ENCODE measurements around the gene ID1.

ID1 gene

GRCh38 chr20:31605031-31605901, at the start of gene ID1:
Gene ID1 (plus strand): TSS chr20:31605289. CDS start chr20:31605388, 99 bp downstream.
- in situ Hi-C loops (cut with HindIII; ENCODE audit: low pct_unique_long_range_greater_than_20kb, low sequenced_read_pairs) = no loop called here
- peak; percentile 98 for DNase-seq (ENCODE audit: low read depth in 1 of 2, low spot score in 1 of 2)
- TF ChIP-seq JUND (IDR thresholded peaks at IDR 0.05; ENCODE audit: low read depth) = no peak

- TF ChIP-seq JUND (IDR thresholded peaks at IDR 0.05; ENCODE audit: low read depth) = no peak
- in situ Hi-C loops (cut with HindIII; ENCODE audit: low pct_unique_long_range_greater_than_20kb, low sequenced_read_pairs) = no loop called here
- DNase-seq (ENCODE audit: low read depth in 1 of 2, low spot score in 1 of 2) = no peak
Measured at GRCh38 chr20:31559704-31560093, 45.4 kb upstream of the ID1 start.

GRCh38 chr20:31560094-31560745, 44.9 kb upstream of the ID1 start:
- peak; percentile 37 to 75 for DNase-seq (ENCODE audit: low read depth in 1 of 2, low spot score in 1 of 2)
- in situ Hi-C loops (cut with HindIII; ENCODE audit: low pct_unique_long_range_greater_than_20kb, low sequenced_read_pairs) = no loop called here
- no peak for TF ChIP-seq JUND (IDR thresholded peaks at IDR 0.05; ENCODE audit: low read depth)

- DNase-seq (ENCODE audit: low read depth in 1 of 2, low spot score in 1 of 2) = no peak
- TF ChIP-seq JUND (IDR thresholded peaks at IDR 0.05; ENCODE audit: low read depth) = no peak
- in situ Hi-C loops (cut with HindIII; ENCODE audit: low pct_unique_long_range_greater_than_20kb, low sequenced_read_pairs) = no loop called here
Measured at GRCh38 chr20:31560746-31561598, 44.1 kb upstream of the ID1 start.

GRCh38 chr20:31562241-31562640, 42.8 kb upstream of the ID1 start:
- in situ Hi-C loops (cut with HindIII; ENCODE audit: low pct_unique_long_range_greater_than_20kb, low sequenced_read_pairs) = no loop called here
- TF ChIP-seq JUND (IDR thresholded peaks at IDR 0.05; ENCODE audit: low read depth) = no peak
- no peak for DNase-seq (ENCODE audit: low read depth in 1 of 2, low spot score in 1 of 2)

- TF ChIP-seq JUND (IDR thresholded peaks at IDR 0.05; ENCODE audit: low read depth) = no peak
- in situ Hi-C loops (cut with HindIII; ENCODE audit: low pct_unique_long_range_greater_than_20kb, low sequenced_read_pairs) = no loop called here
- DNase-seq (ENCODE audit: low read depth in 1 of 2, low spot score in 1 of 2) = no peak
Measured at GRCh38 chr20:31564284-31564683, 40.8 kb upstream of the ID1 start.

GRCh38 chr20:31565699-31566318, 39.3 kb upstream of the ID1 start:
- no peak for TF ChIP-seq JUND (IDR thresholded peaks at IDR 0.05; ENCODE audit: low read depth)
- no peak for DNase-seq (ENCODE audit: low read depth in 1 of 2, low spot score in 1 of 2)
- in situ Hi-C loops (cut with HindIII; ENCODE audit: low pct_unique_long_range_greater_than_20kb, low sequenced_read_pairs) = no loop called here

GRCh38 chr20:31566319-31566657, 38.8 kb upstream of the ID1 start:
- in situ Hi-C loops (cut with HindIII; ENCODE audit: low pct_unique_long_range_greater_than_20kb, low sequenced_read_pairs) = no loop called here
- no peak for DNase-seq (ENCODE audit: low read depth in 1 of 2, low spot score in 1 of 2)
- TF ChIP-seq JUND (IDR thresholded peaks at IDR 0.05; ENCODE audit: low read depth) = no peak

GRCh38 chr20:31566658-31567379, 38.3 kb upstream of the ID1 start:
- peak in 1 of 2 experiments; percentile 48 for DNase-seq (ENCODE audit: low read depth in 1 of 2, low spot score in 1 of 2)
- in situ Hi-C loops (cut with HindIII; ENCODE audit: low pct_unique_long_range_greater_than_20kb, low sequenced_read_pairs) = no loop called here
- no peak for TF ChIP-seq JUND (IDR thresholded peaks at IDR 0.05; ENCODE audit: low read depth)

- in situ Hi-C loops (cut with HindIII; ENCODE audit: low pct_unique_long_range_greater_than_20kb, low sequenced_read_pairs) = no loop called here
- no peak for TF ChIP-seq JUND (IDR thresholded peaks at IDR 0.05; ENCODE audit: low read depth)
- no peak for DNase-seq (ENCODE audit: low read depth in 1 of 2, low spot score in 1 of 2)
Measured at GRCh38 chr20:31567380-31567720, 37.7 kb upstream of the ID1 start.

- no peak for TF ChIP-seq JUND (IDR thresholded peaks at IDR 0.05; ENCODE audit: low read depth)
- in situ Hi-C loops (cut with HindIII; ENCODE audit: low pct_unique_long_range_greater_than_20kb, low sequenced_read_pairs) = no loop called here
Measured at GRCh38 chr20:31568041-31568731, 36.9 kb upstream of the ID1 start.

More at GRCh38 chr20:31568041-31568731, 36.9 kb upstream of the ID1 start:
- no peak for DNase-seq (ENCODE audit: low read depth in 1 of 2, low spot score in 1 of 2)
